ENCODE results near the gene ESR1. TPM values are rescaled to one million over a fixed set of nuclear protein-coding genes. Genes with fewer than 3 reads are reported as not detected.

Gene ESR1
- total and polyA plus RNA-seq, 11 donors, result 0.15 to 3.5 (median 0.93) TPM

DNA sequence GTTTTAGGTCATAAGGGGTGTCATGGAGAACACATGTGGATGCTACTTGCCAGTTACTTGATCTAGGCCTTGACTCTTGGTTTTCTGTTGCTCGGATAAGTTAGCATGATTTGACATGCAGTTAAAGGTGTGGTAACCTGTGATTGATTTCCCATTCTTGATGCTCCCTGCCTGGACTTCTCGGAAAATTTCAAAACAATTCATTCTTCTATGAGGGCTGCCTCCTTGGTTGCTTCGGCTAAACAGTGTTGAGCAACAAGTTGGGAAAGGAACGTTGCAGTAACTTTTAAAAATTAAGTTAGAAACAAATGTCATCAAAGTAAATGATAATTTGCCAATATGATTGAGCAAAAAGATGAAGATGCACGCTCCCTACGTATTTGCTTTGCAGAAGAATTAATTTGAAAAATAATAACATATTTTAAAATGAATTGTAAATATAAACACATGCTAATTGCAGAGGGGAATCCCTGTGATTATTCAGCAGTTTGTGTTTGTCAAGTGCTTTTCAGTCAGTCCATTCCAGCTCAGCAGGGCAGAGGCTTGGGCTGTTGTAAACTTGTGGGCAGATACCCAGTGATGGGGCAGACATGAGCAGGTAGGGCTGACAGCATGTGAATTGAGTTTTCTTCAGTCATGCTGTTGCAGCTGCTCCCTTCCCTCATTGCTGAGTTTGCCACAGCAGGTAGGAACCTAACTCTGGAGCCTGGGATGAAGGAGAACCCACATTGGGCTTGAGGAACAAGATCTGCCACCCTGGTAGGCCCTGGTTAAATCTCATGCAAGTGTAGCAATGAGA is 110.2 kb downstream of the ESR1 start:
- peak overlapping the region in 1 of 12 donors; percentile 22 for H3K27ac ChIP-seq
- no peak for ATAC-seq
- 83 to 87% (median 86%) methylated on average over 6 of the region's 6 CpGs for WGBS, 4 donors
- DNase-seq, result no peak
- H3K4me3 ChIP-seq, result no peak overlapping the region
- H3K9me3 ChIP-seq, result peaks cover 0 to 22% (median 0%) of the 10 kb centered on the region in 12 donors
- no peaks in the 10 kb centered on the region for H3K4me1 ChIP-seq
- H3K36me3 ChIP-seq, result no peaks in the 10 kb centered on the region
- no peaks in the 10 kb centered on the region for H3K27me3 ChIP-seq
- TF ChIP-seq, protein P1, sequence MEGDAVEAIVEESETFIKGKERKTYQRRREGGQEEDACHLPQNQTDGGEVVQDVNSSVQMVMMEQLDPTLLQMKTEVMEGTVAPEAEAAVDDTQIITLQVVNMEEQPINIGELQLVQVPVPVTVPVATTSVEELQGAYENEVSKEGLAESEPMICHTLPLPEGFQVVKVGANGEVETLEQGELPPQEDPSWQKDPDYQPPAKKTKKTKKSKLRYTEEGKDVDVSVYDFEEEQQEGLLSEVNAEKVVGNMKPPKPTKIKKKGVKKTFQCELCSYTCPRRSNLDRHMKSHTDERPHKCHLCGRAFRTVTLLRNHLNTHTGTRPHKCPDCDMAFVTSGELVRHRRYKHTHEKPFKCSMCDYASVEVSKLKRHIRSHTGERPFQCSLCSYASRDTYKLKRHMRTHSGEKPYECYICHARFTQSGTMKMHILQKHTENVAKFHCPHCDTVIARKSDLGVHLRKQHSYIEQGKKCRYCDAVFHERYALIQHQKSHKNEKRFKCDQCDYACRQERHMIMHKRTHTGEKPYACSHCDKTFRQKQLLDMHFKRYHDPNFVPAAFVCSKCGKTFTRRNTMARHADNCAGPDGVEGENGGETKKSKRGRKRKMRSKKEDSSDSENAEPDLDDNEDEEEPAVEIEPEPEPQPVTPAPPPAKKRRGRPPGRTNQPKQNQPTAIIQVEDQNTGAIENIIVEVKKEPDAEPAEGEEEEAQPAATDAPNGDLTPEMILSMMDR (IDR thresholded peaks at IDR 0.05), result no peak
- no peak for TF ChIP-seq POLR2A (IDR thresholded peaks at IDR 0.05)
- intact Hi-C loops (cut with DNase I), result no loop called here

DNA sequence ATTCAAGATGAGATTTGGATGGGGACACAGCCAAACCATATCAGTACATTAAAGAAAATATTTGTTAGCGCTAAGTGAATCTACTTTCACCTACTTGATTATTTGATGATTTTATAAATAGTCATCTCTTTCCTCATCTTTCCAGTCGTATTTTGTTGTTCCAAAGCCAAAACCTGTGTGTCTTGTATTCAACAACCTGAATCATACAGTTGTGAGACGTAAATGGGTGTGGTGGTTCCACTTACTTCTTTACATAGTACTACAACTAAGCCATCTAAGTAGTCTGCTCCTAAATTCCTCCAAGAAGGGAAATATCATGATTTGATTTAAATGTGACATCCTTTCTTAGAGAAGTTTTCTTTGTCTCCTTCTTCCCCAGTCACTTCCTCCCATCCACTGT is 132.8 kb downstream of the ESR1 start:
- Histone ChIP-seq H3K9me3 (no peaks in the 10 kb centered on the region), H3K36me3 (no peaks in the 10 kb centered on the region), H3K4me3 (no peak overlapping the region), H3K27ac (no peak overlapping the region), H3K4me1 (no peaks in the 10 kb centered on the region), H3K27me3 (no peaks in the 10 kb centered on the region)
- no peak for DNase-seq
- intact Hi-C loops (cut with DNase I), result no loop called here
- no peak for ATAC-seq
- TF ChIP-seq POLR2A (IDR thresholded peaks at IDR 0.05), result no peak
- TF ChIP-seq, protein P1 (IDR thresholded peaks at IDR 0.05), result no peak
- 73 to 80% (median 78%) methylated on average over 3 of the region's 3 CpGs for WGBS, 4 donors

DNA sequence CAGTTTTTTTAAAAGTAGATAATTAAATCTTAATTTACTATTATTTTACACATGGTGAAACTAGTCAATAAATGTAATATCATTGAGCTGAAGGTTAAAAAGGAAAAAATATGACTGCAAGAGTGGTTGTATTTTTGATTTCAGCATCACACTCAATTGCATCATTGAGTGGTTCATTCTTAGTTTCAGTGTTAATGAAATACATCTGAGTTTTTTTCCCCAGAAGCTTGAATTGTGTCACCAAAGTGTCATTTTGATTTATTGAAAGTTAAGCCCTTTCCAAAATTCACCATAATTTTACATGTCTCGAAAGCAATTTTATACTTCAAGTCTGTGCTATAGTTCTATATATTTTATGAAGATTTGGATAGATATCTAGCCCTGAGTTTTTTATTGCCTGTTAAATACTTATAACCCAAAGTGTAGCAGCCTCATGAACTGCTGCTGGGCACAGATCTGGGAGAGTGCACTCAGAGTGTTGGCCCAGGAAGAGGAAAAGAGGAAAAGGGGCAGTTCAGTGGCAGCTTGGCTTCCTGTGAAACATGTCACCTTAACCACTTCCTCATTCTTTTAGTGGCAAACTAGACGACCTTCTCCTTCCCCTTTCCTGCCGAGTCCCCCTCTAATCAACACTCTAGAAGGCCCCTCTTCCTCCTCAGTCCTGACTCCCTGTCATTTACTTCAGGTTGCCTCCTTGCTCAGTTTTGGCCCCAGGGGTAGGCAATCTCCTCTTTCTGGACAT is 140.7 kb downstream of the ESR1 start:
- H3K27ac ChIP-seq, result no peak overlapping the region
- ATAC-seq, result peak in 1 of 4 donors; percentile 31
- TF ChIP-seq, protein P1 (IDR thresholded peaks at IDR 0.05), result no peak
- TF ChIP-seq POLR2A (IDR thresholded peaks at IDR 0.05), result no peak
- intact Hi-C loops (cut with DNase I), result no loop called here
- H3K4me1 ChIP-seq, result peaks cover 0 to 11% (median 0%) of the 10 kb centered on the region in 12 donors
- no peaks in the 10 kb centered on the region for H3K27me3 ChIP-seq
- no peaks in the 10 kb centered on the region for H3K36me3 ChIP-seq
- no peak overlapping the region for H3K4me3 ChIP-seq
- H3K9me3 ChIP-seq, result no peaks in the 10 kb centered on the region
- peak in 1 of 5 donors; percentile 26 for DNase-seq
- 21 to 52% (median 44%) methylated on average over 3 of the region's 3 CpGs for WGBS, 4 donors

DNA sequence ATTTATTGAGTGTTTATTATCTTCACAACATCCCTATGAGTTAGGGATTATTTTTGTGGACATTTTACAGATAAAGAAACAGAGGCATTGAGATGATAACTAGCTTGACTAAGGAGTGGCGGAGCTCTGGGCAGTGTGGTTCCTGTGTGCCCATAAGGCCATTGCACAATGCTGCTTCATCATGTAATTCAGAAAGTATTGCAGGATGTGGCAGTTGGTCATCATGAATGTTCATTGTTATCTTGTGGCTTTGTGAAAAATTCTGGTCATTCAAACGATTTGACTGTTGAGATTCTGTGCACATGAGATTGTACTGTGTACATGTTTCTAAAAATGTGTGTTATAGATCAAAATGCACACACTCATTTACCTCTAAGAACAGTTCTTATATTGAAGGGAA is 150.8 kb downstream of the ESR1 start:
- Histone ChIP-seq H3K4me3 (no peak overlapping the region), H3K36me3 (no peaks in the 10 kb centered on the region), H3K27ac (no peak overlapping the region), H3K4me1 (no peaks in the 10 kb centered on the region), H3K9me3 (no peaks in the 10 kb centered on the region), H3K27me3 (no peaks in the 10 kb centered on the region)
- TF ChIP-seq, protein P1 (IDR thresholded peaks at IDR 0.05), result no peak
- no peak for TF ChIP-seq POLR2A (IDR thresholded peaks at IDR 0.05)
- ATAC-seq (no peak), DNase-seq (no peak)
- intact Hi-C loops (cut with DNase I), result no loop called here
- WGBS, 4 donors, result 69 to 72% (median 71%) methylated on average over 2 of the region's 2 CpGs
